ENCODE data around the gene CD180. TPM values are rescaled to one million over a fixed set of nuclear protein-coding genes. Genes with fewer than 3 reads are reported as not detected.

The CD180 gene
- total RNA-seq, 2 experiments from 2014 or later = not detected

DNA sequence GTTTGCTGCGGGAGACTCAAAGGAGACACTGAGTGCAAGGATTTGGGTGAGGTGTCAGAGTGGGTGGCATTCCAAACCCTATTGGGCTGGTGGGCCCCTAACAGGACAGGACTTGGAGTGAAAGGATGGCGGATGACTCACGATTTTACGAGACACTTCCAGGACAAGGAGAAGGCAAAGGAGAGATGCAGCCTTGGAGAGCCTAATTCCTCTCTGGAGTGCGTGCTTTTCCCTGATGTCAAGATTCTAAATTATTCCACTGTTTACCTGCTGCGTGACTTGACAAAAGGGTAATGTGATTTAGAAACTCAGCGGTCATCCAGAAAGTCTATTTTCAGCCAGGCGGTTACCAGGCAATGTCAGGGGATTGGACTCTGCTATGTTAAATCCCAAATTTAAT lies 41.6 kb upstream of the CD180 start:
- no peaks in the 10 kb centered on the region for H3K36me3 Mint-ChIP-seq (ENCODE audit: low read depth)
- no peaks in the 10 kb centered on the region for H3K9me3 Mint-ChIP-seq
- H3K27ac Mint-ChIP-seq = no peak overlapping the region
- intact Hi-C loops (cut with micrococcal nuclease) = no loop called here
- H3K4me1 Mint-ChIP-seq (ENCODE audit: low read depth) = no peaks in the 10 kb centered on the region
- ChIA-PET CTCF (no interaction called here), POLR2A (no interaction called here)
- DNase-seq (no peak), ATAC-seq (no peak)
- H3K4me3 Mint-ChIP-seq = no peak overlapping the region
- no peak for TF ChIP-seq CTCF (IDR thresholded peaks at IDR 0.05)
- H3K27me3 Mint-ChIP-seq = no peaks in the 10 kb centered on the region

GRCh38 chr5:67235399-67236110 lies 39.0 kb upstream of the CD180 start:
- POLR2A ChIA-PET = no interaction called here
- H3K9me3 Mint-ChIP-seq = no peaks in the 10 kb centered on the region

GRCh38 chr5:67234671-67235176 lies 38.1 kb upstream of the CD180 start:
- Mint-ChIP-seq H3K4me3 (no peak overlapping the region), H3K27ac (no peak overlapping the region), H3K9me3 (no peaks in the 10 kb centered on the region), H3K4me1 (ENCODE audit: low read depth) (no peaks in the 10 kb centered on the region), H3K27me3 (no peaks in the 10 kb centered on the region), H3K36me3 (ENCODE audit: low read depth) (no peaks in the 10 kb centered on the region)
- ChIA-PET POLR2A (no interaction called here), CTCF (interaction anchor here (0.9 kb wide), 1 partner anchor 78 kb away, joined by 3 read pairs; no protein-coding TSS in a partner anchor)
- no peak for DNase-seq
- ATAC-seq = no peak
- TF ChIP-seq CTCF (IDR thresholded peaks at IDR 0.05) = no peak
- intact Hi-C loops (cut with micrococcal nuclease) = no loop called here

More at GRCh38 chr5:67235399-67236110, 39.0 kb upstream of the CD180 start:
- TF ChIP-seq CTCF (IDR thresholded peaks at IDR 0.05) = no peak
- Mint-ChIP-seq H3K4me3 (no peak overlapping the region), H3K27ac (no peak overlapping the region), H3K4me1 (ENCODE audit: low read depth) (no peaks in the 10 kb centered on the region), H3K27me3 (no peaks in the 10 kb centered on the region), H3K36me3 (ENCODE audit: low read depth) (no peaks in the 10 kb centered on the region)
- intact Hi-C loops (cut with micrococcal nuclease) = no loop called here
- CTCF ChIA-PET = interaction anchor here (0.9 to 2.2 kb wide), 2 partner anchors 11 to 79 kb away, joined by 3 to 9 read pairs; no protein-coding TSS in a partner anchor
- DNase-seq (no peak), ATAC-seq (no peak)

- no peaks in the 10 kb centered on the region for H3K36me3 Mint-ChIP-seq (ENCODE audit: low read depth)
- no peaks in the 10 kb centered on the region for H3K27me3 Mint-ChIP-seq
Observed at GRCh38 chr5:67233075-67233474, 36.5 kb upstream of the CD180 start.

More at GRCh38 chr5:67233075-67233474, 36.5 kb upstream of the CD180 start:
- no peak for TF ChIP-seq CTCF (IDR thresholded peaks at IDR 0.05)
- ChIA-PET POLR2A (no interaction called here), CTCF (interaction anchor here (0.6 kb wide), 1 partner anchor 197 kb away, joined by 3 read pairs; no protein-coding TSS in a partner anchor)
- no peak for ATAC-seq
- H3K4me3 Mint-ChIP-seq = no peak overlapping the region
- no peaks in the 10 kb centered on the region for H3K9me3 Mint-ChIP-seq
- H3K4me1 Mint-ChIP-seq (ENCODE audit: low read depth) = no peaks in the 10 kb centered on the region
- DNase-seq = no peak
- intact Hi-C loops (cut with micrococcal nuclease) = no loop called here
- no peak overlapping the region for H3K27ac Mint-ChIP-seq
